ENCODE results near the gene CREG2.
"Not testable (repeated sequence)": the region's sequence is repeated elsewhere in the genome, so short reads cannot be mapped to it uniquely, and the experiment has no call there.

The CREG2 gene

DNA sequence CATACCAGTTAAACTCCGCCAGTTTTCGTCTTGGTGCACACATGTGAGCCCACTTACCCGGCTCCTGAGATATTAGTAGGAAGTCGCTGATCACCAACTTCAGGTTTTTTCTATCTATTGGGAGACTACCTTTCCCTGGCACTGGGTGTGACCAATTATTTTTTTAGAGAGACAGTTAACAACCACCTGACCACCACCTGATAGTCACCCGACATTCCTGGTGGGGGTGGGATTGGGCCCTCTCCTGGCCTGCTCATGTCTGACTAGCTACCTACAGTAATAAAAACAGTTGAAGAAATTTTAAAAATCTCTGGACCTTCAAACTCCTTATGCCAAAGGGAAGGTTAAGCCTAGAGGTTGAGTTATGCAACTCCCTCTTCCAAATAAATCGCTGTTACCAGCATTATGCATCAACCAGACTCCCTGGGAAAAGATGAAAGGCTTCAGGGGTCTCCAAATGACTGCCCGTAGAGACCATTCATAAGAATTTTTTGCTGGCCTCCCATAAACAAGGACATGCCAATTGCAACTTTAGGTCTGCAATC is 27.8 kb downstream of the CREG2 start:
- no peak overlapping the region for H3K27ac ChIP-seq (ENCODE audit: low read depth, low read length, severe bottlenecking)
- WGBS, 2 experiments (ENCODE audit: insufficient coverage in 2 of 2): 86 to 88% methylated on average over 1 to 3 of the region's 7 CpGs
- H3K4me3 ChIP-seq (ENCODE audit: extremely low read depth, insufficient read depth, low read length, poor library complexity, severe bottlenecking): no peak overlapping the region

DNA sequence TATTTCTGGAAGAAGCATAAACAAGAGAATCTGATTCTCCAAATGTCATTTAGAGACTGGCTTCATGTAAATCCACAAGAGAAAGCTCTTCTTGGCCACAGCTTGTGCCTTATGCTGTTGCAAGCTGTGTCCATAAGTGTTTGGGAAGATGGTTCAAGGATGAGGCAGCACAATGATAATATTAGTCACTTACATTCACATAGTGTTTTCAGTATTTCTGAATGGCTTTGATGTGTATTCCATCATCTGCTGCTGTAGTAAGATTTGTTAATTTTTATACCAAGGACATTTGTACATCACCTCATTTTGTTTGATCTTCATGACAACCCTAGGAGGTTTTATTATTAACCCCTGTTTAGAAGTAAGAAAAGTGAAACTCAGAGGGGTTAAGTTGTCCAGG is 29.9 kb downstream of the CREG2 start:
- Histone ChIP-seq H3K9me3 (ENCODE audit: control insufficient read depth, low read length) (no peaks in the 10 kb centered on the region), H3K4me3 (ENCODE audit: extremely low read depth, insufficient read depth, low read length, poor library complexity, severe bottlenecking) (no peak overlapping the region), H3K27ac (ENCODE audit: low read depth, low read length, severe bottlenecking) (no peak overlapping the region), H3K36me3 (ENCODE audit: control insufficient read depth, insufficient read depth, low read length) (no peaks in the 10 kb centered on the region), H3K4me1 (ENCODE audit: control insufficient read depth, insufficient read depth, low read length, poor library complexity, severe bottlenecking) (no peaks in the 10 kb centered on the region)

More for the DNA sequence above, 27.8 kb downstream of the CREG2 start:
- Histone ChIP-seq H3K36me3 (ENCODE audit: control insufficient read depth, insufficient read depth, low read length) (no peaks in the 10 kb centered on the region), H3K4me1 (ENCODE audit: control insufficient read depth, insufficient read depth, low read length, poor library complexity, severe bottlenecking) (no peaks in the 10 kb centered on the region), H3K9me3 (ENCODE audit: control insufficient read depth, low read length) (no peaks in the 10 kb centered on the region)

GRCh38 chr2:101356521-101356920 is 30.8 kb downstream of the CREG2 start:
- no peaks in the 10 kb centered on the region for H3K36me3 ChIP-seq (ENCODE audit: control insufficient read depth, insufficient read depth, low read length)
- no peaks in the 10 kb centered on the region for H3K9me3 ChIP-seq (ENCODE audit: control insufficient read depth, low read length)
- 83% methylated on average over 1 of the region's 2 CpGs; no CpG with 5 or more reads in 1 of the 2 experiments for WGBS, 2 experiments (ENCODE audit: insufficient coverage in 2 of 2)
- H3K4me1 ChIP-seq (ENCODE audit: control insufficient read depth, insufficient read depth, low read length, poor library complexity, severe bottlenecking): no peaks in the 10 kb centered on the region
- no peak overlapping the region for H3K4me3 ChIP-seq (ENCODE audit: extremely low read depth, insufficient read depth, low read length, poor library complexity, severe bottlenecking)
- H3K27ac ChIP-seq (ENCODE audit: low read depth, low read length, severe bottlenecking): no peak overlapping the region

- no peaks in the 10 kb centered on the region for H3K4me1 ChIP-seq (ENCODE audit: control insufficient read depth, insufficient read depth, low read length, poor library complexity, severe bottlenecking)
- WGBS, 2 experiments (ENCODE audit: insufficient coverage in 2 of 2): 98 to 100% methylated on average over 5 to 6 of the region's 6 CpGs
- no peak overlapping the region for H3K27ac ChIP-seq (ENCODE audit: low read depth, low read length, severe bottlenecking)
- no peaks in the 10 kb centered on the region for H3K9me3 ChIP-seq (ENCODE audit: control insufficient read depth, low read length)
- H3K4me3 ChIP-seq (ENCODE audit: extremely low read depth, insufficient read depth, low read length, poor library complexity, severe bottlenecking): no peak overlapping the region
- H3K36me3 ChIP-seq (ENCODE audit: control insufficient read depth, insufficient read depth, low read length): no peaks in the 10 kb centered on the region
Measured at GRCh38 chr2:101356055-101356454, 31.2 kb downstream of the CREG2 start.

GRCh38 chr2:101355401-101356054 is 31.8 kb downstream of the CREG2 start:
- WGBS, 2 experiments (ENCODE audit: insufficient coverage in 2 of 2): 93 to 98% methylated on average over 7 to 9 of the region's 10 CpGs
- no peaks in the 10 kb centered on the region for H3K9me3 ChIP-seq (ENCODE audit: control insufficient read depth, low read length)
- no peak overlapping the region for H3K4me3 ChIP-seq (ENCODE audit: extremely low read depth, insufficient read depth, low read length, poor library complexity, severe bottlenecking)
- no peaks in the 10 kb centered on the region for H3K4me1 ChIP-seq (ENCODE audit: control insufficient read depth, insufficient read depth, low read length, poor library complexity, severe bottlenecking)
- no peak overlapping the region for H3K27ac ChIP-seq (ENCODE audit: low read depth, low read length, severe bottlenecking)
- H3K36me3 ChIP-seq (ENCODE audit: control insufficient read depth, insufficient read depth, low read length): no peaks in the 10 kb centered on the region

- Histone ChIP-seq H3K9me3 (ENCODE audit: control insufficient read depth, low read length) (no peaks in the 10 kb centered on the region), H3K4me3 (ENCODE audit: extremely low read depth, insufficient read depth, low read length, poor library complexity, severe bottlenecking) (no peak overlapping the region), H3K36me3 (ENCODE audit: control insufficient read depth, insufficient read depth, low read length) (no peaks in the 10 kb centered on the region), H3K27ac (ENCODE audit: low read depth, low read length, severe bottlenecking) (no peak overlapping the region), H3K4me1 (ENCODE audit: control insufficient read depth, insufficient read depth, low read length, poor library complexity, severe bottlenecking) (no peaks in the 10 kb centered on the region)
- 88 to 93% methylated on average over 20 of the region's 21 CpGs for WGBS, 2 experiments (ENCODE audit: insufficient coverage in 2 of 2)
Measured at GRCh38 chr2:101354420-101355311, 32.6 kb downstream of the CREG2 start.

- H3K9me3 ChIP-seq (ENCODE audit: control insufficient read depth, low read length); H3K4me3 ChIP-seq (ENCODE audit: extremely low read depth, insufficient read depth, low read length, poor library complexity, severe bottlenecking); H3K36me3 ChIP-seq (ENCODE audit: control insufficient read depth, insufficient read depth, low read length); H3K27ac ChIP-seq (ENCODE audit: low read depth, low read length, severe bottlenecking); H3K4me1 ChIP-seq (ENCODE audit: control insufficient read depth, insufficient read depth, low read length, poor library complexity, severe bottlenecking): not testable (repeated sequence)
- 88 to 95% methylated on average over 3 of the region's 4 CpGs for WGBS, 2 experiments (ENCODE audit: insufficient coverage in 2 of 2)
Measured at GRCh38 chr2:101352631-101353030, 34.7 kb downstream of the CREG2 start.

DNA sequence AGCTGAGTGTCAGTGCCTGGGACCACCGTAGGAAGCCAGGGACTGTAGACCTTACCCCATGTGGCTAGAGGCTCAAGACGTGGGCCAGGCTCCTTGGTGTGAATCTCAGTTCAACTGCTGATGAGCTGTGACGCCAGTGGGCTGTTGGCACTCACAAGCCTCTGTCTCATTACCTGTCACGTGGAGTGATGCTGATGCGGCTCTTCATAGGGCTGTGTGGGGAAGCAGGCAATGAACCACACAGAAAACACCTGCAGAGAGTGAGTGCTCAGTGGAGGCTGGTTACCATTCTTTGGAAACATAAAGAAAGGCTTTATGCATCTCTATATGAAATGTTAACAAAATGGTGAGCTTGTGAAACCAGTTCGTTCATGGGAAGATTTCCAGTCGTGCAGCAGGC is 36.1 kb downstream of the CREG2 start:
- H3K4me1 ChIP-seq (ENCODE audit: control insufficient read depth, insufficient read depth, low read length, poor library complexity, severe bottlenecking): no peaks in the 10 kb centered on the region
- WGBS, 2 experiments (ENCODE audit: insufficient coverage in 2 of 2): 87 to 91% methylated on average over 7 of the region's 7 CpGs
- H3K9me3 ChIP-seq (ENCODE audit: control insufficient read depth, low read length): no peaks in the 10 kb centered on the region
- no peak overlapping the region for H3K27ac ChIP-seq (ENCODE audit: low read depth, low read length, severe bottlenecking)
- H3K4me3 ChIP-seq (ENCODE audit: extremely low read depth, insufficient read depth, low read length, poor library complexity, severe bottlenecking): no peak overlapping the region
- no peaks in the 10 kb centered on the region for H3K36me3 ChIP-seq (ENCODE audit: control insufficient read depth, insufficient read depth, low read length)

- H3K9me3 ChIP-seq (ENCODE audit: control insufficient read depth, low read length): no peaks in the 10 kb centered on the region
- H3K4me1 ChIP-seq (ENCODE audit: control insufficient read depth, insufficient read depth, low read length, poor library complexity, severe bottlenecking): no peaks in the 10 kb centered on the region
- H3K4me3 ChIP-seq (ENCODE audit: extremely low read depth, insufficient read depth, low read length, poor library complexity, severe bottlenecking): no peak overlapping the region
- H3K36me3 ChIP-seq (ENCODE audit: control insufficient read depth, insufficient read depth, low read length): no peaks in the 10 kb centered on the region
- H3K27ac ChIP-seq (ENCODE audit: low read depth, low read length, severe bottlenecking): no peak overlapping the region
- 71 to 85% methylated on average over 4 to 6 of the region's 7 CpGs for WGBS, 2 experiments (ENCODE audit: insufficient coverage in 2 of 2)
Measured at GRCh38 chr2:101349893-101350662, 37.2 kb downstream of the CREG2 start.

GRCh38 chr2:101348883-101349282 is 38.4 kb downstream of the CREG2 start:
- H3K27ac ChIP-seq (ENCODE audit: low read depth, low read length, severe bottlenecking): no peak overlapping the region
- no peaks in the 10 kb centered on the region for H3K9me3 ChIP-seq (ENCODE audit: control insufficient read depth, low read length)
- H3K4me3 ChIP-seq (ENCODE audit: extremely low read depth, insufficient read depth, low read length, poor library complexity, severe bottlenecking): no peak overlapping the region
- H3K36me3 ChIP-seq (ENCODE audit: control insufficient read depth, insufficient read depth, low read length): no peaks in the 10 kb centered on the region
- no peaks in the 10 kb centered on the region for H3K4me1 ChIP-seq (ENCODE audit: control insufficient read depth, insufficient read depth, low read length, poor library complexity, severe bottlenecking)
- WGBS, 2 experiments (ENCODE audit: insufficient coverage in 2 of 2): 100% methylated on average over 1 of the region's 1 CpG
